GM19328 (cell line): ENCODE measurements around the gene MEGF6.
"Not testable (repeated sequence)": the region's sequence is repeated elsewhere in the genome, so short reads cannot be mapped to it uniquely, and the experiment has no call there.

ENCODE experiments used
- ATAC-seq: cut with Tn5 transposase; IDR thresholded peaks from one replicate; pipeline ENCODE4 v1.9.1; 2021; ENCODE audit warnings: mild to moderate bottlenecking, moderate library complexity; ENCODE audit not compliant: unreplicated experiment

Gene MEGF6

GRCh38 chr1:3628445-3628844 lies 17.1 kb upstream of the MEGF6 start:
- no peak for ATAC-seq

DNA sequence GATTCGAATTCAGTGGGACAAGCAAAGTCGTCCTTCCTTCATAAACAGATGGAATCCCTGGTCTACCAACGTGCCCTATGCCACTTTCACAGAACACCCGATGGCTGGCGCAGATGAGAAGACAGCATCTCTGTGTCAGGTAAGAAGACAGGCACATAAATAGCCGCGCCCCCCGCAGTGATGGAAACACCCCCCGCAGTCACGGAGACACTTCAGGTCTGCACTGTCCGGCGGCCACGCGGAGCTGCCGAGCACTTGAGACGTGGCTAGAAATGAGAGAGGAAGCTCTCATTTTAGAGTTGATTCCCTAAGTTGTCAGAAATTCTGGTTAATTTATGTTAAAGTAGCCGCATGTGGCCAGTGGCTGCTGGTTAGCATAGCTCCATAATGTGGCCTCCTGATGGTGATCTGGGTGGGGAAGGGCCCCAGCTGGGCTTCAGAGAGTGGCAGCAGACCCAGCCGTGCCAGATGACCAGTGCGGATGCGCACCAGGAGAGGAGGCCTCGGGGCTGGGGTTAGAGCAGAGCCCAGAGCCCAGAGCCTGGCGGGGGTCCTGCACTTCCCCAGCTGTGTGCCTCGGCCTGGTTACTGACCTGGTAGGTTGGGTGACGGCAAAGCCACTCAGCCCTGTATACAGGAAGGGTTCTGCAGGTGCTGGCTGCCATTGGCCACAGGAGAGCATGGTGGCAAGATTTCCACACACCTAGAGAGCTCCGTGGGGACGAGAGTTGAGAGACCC lies 16.4 kb upstream of the MEGF6 start:
- ATAC-seq: no peak

GRCh38 chr1:3626025-3626424 lies 14.7 kb upstream of the MEGF6 start:
- ATAC-seq: no peak

DNA sequence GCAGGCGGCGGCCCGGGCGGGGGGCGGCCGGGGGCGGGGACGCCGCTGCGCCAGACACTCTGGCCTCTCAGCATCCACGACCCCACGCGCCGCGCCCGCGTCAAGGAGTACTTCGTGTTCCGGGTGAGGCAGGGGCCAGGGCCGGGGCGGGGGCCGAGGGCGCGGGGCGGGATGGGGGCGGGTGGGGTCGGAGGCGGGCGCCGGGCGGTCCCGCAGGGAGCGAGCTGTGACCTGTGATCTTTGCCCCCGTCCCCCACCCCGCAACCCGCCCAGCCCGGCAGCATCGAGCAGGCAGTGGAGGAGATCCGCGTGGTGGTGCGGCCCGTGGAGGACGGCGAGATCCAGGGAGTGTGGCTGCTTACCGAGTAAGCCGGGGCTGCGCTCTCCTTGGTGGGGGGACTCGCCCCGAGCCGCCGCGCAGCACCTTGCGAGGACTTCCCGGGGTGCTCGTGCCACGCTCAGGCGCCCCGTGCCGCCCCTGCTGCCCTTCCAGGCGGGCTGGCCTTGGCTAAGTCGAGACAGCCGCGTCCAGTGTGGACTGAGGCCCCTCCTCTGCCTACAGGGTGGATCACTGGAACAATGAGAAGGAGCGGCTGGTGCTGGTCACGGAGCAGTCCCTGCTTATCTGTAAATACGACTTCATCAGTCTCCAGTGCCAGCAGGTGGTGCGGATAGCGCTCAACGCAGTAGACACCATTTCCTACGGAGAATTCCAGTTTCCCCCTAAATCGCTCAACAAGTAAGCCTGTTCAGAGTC lies 14.0 kb upstream of the MEGF6 start:
- no peak for ATAC-seq

DNA sequence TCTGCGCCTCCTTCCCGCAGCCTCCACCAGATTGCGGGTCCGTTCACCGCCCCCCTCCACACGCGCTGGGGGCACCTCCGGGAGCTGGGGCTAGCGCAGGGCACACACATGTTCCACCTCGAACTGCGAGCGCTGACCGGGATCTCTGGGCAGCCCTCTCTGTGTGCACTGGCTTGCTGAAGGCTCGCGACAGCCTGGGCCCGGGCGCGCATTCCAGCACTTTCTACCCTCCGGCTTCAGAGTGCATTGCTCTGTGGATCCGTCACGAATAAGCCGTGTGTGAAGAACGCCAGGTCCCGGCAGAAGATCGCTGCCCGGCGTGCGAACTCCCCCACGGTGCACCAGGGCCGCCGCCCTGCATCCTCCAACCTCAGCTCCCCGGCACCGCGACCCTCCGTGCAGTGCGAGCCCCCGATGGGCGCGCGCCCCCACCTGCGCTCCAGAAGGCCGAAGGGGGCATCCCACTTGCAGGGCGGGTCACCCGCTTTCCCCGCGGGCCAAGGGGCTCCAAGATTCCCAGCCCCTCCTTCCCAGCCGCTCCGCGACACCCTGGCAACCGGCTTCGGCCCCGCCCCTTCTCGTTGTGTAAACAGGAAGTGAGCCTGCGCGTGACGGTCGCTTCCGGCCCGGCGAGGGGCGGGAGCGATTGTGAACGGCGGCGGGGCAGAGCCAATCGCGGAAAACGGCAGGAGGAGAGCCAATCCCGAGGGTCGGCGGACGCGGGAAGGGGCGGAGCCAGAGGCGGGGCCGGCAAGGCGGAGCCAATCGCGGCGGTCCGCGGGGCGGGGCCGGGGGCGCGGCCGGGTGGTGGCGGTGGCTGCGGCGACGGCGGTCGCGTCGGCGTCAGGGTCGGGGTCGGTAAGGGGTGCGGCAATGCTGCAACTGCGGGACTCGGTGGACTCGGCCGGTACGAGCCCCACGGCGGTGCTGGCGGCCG lies 13.2 kb upstream of the MEGF6 start, which contains the start of gene TPRG1L:
TSS of gene TPRG1L (plus strand) at position 816 of the 937 bp plus-strand sequence. CDS start at position 874, 58 bp downstream.
- peak; percentile 88 for ATAC-seq

DNA sequence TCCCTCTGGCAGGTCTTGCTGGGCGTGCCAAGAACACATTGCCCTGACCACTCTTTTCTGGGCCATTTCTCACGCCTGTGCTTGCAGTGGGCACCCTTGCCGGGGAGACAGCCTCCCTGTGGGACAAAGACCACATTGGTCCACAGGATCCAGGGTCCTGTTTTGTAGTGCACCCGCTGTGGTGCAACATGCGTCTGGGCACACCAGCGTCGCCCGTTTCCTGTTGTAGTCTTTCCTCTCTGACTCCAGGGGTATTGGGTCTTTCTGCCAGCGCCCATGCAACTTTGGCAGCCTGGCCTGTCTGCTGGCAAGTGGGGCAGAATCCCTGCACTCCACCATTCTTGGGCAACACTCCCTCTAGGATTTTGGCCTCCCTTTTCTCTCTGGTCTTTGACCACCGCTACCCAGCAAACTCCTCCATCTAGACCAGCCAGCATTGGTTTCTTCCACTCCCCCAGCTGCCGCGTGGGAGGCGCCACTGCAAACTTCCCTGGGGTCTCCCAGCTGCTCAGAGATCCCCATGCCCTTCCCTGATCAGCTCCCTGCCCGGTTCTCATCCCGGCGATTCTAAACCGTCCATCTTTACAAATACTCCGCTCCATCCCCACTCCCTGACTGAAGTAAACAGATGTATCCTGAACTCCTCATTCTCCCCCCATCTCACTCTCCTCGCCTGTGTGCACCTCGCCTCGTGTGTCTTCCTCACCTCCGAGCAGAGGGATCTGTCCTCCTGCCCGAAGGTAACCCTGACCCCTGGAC lies 12.3 kb upstream of the MEGF6 start:
- no peak for ATAC-seq

- ATAC-seq: not testable (repeated sequence)
Measured at GRCh38 chr1:3622102-3622501, 10.8 kb upstream of the MEGF6 start.

DNA sequence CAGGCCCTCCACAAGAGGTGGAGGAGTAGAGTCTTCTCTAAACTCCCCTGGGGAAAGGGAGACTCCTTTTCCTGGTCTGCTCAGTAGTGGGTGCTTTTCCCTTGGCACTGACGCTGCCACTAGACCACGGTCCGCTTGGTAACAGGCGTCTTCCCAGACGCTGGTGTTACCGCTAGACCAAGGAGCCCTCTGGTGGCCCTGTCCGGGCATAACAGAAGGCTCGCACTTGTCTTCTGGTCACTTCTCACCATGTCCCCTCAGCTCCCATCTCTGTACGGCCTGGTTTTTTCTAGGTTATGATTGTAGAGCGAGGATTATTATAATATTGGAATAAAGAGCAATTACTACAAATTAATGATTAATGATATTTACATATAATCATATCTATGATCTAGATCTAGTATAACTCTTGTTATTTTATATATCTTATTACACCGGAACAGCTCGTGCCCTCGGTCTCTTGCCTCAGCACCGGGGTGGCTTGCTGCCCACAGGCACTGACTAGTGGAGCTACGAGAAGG lies 9.9 kb upstream of the MEGF6 start:
- not testable (repeated sequence) for ATAC-seq

DNA sequence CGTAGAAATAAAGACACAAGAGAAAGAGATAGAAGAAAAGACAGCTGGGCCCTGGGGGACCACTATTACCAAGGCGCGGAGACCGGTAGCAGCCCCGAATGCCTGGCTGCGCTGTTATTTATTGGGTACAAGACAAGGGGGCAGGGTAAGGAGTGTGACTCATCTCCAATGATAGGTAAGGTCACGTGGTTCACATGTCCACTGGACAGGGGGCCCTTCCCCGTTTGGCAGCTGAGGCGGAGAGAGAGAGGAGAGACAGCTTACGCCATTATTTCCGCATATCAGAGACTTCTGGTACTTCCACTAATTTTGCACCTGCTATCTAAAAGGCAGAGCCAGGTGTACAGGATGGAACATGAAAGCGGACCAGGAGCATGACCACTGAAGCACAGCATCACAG lies 9.4 kb upstream of the MEGF6 start:
- ATAC-seq: no peak

GRCh38 chr1:3618881-3619671 lies 7.8 kb upstream of the MEGF6 start:
- ATAC-seq: no peak

DNA sequence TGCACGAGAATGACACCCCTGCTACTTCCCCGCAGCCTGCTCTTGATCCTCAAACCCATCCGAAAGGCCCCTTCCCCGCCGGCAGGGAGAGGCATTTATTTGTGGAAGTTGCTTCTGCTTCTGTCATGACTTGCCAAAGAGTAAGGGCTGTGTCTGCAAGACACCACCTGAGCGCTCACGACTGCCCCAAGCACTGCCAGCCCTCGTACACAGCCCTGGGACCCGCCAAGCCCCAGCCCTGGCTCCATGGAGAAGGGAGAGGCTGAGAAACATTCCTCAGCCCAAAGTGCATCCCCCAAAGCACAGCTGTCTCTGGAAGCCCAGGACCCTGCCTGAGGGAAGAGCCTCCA lies 7.2 kb upstream of the MEGF6 start:
- no peak for ATAC-seq

DNA sequence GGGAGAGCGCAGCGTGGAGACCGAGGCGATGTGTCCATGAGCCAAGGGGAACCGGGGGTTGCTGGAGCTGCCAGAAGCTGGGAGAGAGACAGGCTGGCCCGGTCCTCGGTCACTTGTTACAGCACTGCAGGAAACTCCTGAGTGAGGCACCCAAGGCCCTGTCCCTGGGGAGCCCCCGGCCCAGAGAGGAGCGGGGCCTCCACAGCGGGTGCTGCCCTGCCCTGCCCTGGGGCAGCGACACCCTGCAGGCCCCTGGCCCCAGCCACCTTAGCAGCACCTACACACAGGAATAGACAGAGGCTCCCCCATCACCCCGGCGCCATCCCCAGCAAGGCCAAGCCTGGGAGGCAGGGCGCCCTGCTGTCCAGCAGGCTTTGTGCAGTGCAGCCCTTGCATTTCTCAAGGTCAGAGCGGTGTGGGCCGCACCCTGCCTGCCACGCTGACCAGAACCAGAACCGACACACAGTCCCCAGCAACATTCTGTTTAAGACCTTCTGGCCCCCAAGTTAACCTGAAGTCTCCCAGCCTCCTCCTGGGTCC lies 6.6 kb upstream of the MEGF6 start:
- ATAC-seq: no peak

GRCh38 chr1:3616861-3617260 lies 5.6 kb upstream of the MEGF6 start:
- ATAC-seq: no peak

GRCh38 chr1:3614755-3615742 lies 3.7 kb upstream of the MEGF6 start:
- no peak for ATAC-seq

DNA sequence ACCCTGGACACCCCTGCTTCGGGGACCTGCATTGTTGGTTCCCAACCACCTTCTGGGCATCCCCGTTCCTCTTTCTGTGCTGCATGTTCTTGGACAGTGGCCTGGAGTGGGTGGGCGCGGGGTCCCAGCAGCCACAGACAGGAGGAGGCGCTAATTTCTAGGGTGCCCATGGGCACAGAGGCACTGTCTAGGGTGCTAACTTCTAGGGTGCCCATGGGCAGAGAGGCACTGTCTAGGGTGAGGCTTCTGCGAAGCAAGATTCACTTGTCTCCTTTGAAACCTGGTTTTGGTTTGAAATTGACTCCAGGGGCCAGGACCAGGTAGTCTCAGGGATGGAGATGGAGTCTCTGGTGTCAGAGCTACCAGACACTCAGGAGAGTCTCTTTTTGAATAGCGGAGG lies 815 bp upstream of the MEGF6 start:
- ATAC-seq: no peak

GRCh38 chr1:3610527-3611169 lies 660 bp downstream of the MEGF6 start:
- no peak for ATAC-seq

DNA sequence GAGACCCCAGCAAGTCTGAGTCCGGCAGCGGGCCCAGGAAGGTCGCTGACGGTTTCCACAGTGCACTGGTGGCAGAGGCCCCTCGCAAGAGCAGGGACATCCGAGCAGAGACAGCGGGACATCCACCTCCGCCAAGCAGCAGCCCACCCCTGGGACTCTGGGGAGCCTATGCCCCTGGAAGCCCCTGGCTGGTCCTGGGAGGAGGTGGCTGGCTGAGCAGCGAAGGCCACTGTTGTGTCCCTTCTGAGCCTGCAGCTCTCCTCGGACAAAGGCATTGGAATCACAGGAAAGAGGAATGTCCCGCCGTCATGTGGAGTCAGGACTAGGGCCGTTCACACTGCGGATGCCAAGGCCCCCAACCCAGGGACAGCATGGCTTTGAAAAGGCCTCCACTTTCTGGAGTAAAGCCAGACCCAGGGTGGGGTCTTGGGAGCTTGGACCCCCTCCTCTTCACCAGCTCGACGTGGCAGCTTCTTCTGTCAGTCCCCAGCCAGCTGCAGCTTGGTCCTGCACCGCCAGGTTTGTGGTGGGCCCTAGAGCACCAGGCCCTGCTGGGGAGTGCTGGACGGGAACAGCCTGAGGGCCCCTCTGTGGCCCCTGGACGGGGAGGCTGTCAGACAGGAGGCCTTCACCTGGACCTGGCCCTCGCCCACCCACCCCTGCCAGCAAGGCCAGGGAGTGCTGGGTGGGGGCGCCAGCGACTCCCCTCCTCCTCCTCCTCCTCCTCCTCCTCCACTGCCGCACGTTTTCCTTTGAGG lies 1.4 kb downstream of the MEGF6 start:
- no peak for ATAC-seq
